NAMALWA (cell line): ENCODE measurements around the gene INPP4A.

Experiments
- DNase-seq: peaks from one replicate; pipeline ENCODE4 v3.0.0-alpha.2; 2015; ENCODE audit warnings: low spot score

INPP4A gene

DNA sequence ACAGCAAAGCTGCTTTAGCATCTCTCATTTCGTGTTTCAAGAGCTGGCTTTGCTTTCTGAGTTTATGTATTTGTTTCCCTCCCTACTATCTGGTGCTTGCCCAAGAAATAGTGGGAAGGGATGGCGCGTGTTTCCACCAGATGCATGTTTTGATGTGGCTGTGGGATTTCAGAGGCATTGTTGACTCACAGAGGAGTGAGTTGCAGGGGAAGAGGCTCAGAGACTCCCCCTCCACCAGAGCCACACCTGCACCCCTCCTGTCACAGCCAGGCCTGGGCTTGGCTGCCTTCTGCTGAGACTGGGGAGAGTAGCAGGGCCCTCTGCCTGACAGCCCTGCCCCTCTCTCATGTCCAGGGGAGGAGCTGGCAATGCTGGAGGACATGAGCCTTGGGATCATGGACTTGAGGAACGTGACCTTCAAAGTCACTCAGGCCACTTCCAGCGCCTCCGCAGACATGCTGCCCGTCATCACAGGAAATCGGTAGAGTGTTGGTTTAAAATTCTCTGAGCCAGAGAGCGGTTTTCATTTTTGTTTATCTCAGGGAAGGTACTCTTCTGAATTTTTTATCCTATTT lies 120.7 kb downstream of the INPP4A start:
- no peak for DNase-seq

DNA sequence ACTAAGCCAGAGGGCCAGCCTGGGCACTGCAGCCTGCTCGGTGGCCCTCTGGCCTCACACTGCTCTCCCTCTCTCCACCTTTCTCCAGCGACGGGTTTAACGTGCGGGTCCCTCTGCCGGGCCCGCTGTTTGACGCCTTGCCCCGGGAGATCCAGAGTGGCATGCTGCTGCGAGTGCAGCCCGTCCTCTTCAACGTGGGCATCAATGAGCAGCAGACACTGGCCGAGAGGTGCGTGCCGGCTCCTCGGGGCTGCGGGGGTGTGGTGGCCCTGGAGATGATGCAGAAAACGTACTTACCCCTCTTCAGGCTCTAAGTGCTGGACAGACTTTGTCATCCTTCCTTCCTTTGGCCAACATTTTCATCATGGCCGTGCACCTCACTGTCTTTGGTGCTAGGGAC lies 121.3 kb downstream of the INPP4A start:
- no peak for DNase-seq

DNA sequence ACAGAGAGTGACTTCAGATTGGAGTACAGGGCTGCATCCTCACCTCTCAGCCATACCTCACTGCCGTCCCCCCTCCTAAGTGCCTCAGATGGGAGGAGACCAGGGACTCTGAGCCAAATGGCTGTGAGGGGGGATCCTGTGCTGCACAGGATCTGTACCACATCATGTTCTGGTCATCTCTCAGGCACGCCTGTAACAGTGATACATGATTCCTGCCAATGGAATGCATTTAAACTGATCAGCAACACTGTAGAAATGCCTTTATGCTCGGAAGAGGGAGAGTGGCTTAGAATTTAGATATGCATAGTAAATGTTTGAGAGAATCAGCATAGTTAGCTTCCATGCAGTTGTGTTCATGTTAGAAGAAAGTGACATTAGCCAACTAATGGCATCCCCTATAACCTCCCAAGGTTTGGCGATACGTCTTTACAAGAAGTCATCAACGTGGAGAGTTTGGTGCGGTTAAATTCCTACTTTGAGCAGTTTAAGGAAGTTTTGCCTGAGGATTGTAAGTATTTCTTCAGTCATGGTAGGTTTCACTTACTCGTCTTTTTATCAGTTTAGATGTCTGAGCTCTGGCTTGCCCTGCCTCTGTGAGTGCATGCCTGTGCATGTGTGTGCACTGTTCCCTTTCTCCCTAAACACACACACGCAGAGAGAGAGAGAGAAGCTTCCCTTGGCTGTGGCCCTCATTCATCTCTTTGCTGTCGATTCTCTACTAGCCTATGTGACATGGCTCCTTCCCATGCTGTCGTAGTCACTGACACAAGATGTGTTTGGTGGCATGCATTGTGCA lies 123.7 kb downstream of the INPP4A start:
- no peak for DNase-seq

DNA sequence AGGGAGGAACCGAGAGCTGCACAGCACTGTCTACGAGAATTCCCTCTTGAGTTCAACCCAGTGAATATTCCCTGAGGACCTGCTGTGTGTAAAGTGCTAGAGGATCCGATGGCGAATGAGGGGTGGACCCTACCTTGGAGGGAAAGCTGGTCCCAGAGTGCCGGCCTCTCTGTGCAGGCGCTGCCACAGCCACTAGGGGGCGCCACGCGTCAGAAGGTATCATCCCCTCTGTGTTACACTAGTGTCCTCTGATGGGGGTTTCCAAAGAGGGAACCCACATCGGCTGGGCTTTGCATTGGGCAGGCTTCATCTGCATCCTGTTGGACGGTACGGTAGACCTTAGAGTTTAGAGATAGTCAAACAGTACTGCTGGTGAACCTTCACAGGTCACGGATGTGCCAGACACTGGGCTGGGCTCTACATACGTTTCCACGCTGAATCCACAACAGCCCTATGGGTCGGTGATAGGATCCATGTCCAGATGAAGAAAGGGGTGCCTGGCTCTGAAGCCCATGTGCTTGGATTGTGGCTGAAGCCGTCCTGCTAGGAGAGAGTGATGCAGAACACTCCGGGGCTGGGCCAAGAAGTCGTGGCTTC lies 124.6 kb downstream of the INPP4A start:
- peak; percentile 59 for DNase-seq

DNA sequence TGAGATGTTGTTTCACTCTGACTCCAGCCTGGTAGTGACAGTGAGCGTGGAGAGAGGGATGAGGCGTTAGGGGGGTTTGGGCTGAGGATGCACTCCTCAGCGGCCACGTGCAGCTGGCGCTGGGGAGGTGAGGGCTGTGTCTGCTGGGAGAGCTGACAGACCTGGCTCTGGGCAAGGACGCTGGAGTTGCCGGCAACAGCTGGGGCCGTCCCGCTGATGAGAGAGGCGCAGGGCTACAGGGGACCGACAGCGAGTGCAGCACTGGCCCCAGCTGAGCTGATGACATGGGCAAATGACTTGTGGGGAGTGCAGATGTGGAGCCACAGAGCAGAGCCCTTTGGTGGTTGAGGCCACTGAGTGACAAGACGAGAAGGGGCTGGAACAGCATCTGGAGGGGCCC lies 125.3 kb downstream of the INPP4A start:
- DNase-seq: no peak

DNA sequence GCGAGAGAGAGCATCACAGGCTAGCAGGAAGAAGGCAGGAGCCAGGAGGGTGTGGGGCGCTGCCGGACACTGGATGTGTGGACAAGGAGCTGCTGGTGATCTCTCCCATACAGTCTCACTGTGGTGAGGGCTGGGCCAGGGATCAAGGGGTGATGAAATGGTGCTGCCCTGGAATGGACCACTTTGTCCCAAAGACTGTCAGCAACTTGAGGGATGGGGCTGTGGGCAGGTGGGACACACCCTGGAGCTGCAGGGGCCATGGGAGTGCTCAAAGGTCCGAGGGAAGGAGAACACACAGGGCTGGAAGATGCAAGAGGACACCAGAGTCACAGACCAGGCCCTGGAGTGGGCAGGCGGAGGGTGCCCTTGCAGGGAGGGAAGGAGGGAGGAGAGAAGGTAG lies 125.7 kb downstream of the INPP4A start:
- no peak for DNase-seq

DNA sequence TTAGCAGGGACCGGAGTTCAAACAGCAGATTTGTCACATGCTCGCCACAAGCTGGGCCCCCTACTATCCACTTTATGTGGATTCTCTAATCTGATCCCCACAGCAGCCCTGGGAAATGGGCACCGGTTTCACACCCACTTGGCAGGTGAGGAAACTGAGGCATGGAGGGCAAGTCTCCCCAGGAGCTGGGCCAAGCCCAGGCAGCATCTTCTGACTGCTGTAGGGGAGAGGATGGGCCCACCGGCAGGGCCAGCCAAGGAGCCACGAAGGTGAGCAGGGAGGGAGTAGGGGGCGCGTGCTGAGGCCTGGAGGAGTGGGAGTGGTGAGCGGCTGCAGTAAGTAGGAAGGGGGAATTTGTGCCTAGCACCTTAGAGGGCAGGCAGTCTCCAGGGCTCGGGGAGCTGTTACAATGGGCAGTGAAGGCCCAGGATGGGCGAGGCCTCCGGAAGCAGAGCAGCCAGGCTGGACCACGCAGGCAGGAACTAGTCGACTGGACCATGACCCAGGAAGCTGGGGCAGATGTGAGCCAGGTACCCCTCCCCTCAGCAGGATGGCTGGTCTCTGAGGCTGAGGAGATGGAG lies 126.6 kb downstream of the INPP4A start:
- DNase-seq: no peak

DNA sequence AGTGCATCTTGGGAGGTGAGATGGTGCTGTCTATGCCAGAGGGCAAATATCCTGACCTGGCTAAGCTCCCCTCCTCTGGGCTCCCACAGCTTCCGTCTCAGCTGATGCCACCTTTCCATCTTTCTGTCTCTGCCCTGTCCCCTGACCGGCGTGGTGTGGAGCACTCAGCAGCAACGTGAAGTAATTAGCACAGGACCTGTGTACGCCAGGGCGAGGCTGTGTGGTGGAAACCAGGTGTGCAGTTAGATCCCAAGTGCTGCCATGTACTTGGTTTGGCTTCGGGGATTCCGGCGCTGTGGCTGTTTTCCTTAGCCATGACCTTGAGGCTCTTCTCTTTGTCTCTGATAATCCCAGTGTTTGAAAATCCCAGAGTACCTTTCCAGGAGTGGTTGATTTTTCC lies 127.1 kb downstream of the INPP4A start:
- DNase-seq: no peak

DNA sequence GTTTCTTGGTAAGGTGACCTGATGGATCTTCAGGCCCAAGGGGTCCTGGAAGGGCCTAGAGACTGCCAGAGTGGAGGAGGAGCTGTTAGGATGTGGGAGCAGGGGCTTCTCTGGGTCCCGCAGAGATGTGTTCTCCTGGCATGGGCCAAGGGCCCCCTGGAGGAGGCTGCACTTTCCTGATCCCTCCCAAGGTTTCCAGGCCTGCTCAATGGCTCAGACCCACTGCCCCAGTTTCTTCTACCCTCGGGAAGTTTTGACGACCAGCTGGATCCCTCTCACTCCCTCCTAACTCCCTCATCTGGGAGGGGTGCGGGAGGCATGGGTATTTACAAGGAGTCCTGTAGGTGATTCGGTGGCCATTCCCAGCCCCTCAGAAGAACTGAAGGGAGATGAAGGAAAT lies 127.6 kb downstream of the INPP4A start:
- no peak for DNase-seq

DNA sequence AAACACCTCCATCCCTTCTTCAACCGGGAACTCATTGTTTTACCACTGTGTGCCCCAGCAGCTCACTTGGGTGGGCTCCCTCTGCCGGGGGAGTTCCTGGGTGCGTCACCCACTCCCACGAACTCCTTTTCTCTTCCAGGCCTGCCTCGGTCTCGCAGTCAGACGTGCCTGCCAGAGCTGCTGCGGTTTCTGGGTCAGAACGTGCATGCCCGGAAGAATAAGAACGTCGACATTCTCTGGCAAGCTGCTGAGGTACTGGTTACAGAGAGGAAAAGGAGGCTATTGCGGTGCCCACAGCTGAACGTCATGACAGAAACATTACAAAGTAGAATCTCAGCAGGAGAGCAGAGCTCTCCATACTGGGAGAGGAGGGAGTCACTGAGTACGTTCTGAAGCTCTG lies 128.0 kb downstream of the INPP4A start:
- DNase-seq: no peak

DNA sequence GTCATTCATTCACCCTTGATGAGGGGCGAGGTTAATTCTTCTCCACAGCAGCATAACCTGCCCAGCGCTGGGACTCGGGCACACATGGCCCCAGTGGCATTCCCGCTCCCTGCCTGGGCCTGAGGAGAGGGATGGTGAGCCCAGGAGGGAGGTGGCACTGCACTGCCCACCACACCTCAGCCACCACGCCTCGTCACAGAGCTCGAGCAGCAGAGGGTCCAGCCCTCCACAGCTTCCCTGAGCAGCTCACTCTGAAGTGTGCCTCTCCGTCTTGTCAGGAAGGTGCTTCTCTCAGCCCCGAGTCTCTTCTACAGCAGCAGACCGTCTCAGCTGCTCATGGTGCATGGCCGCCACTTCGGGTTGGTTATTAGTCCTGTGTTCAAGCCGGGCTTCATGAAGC lies 128.8 kb downstream of the INPP4A start:
- no peak for DNase-seq

DNA sequence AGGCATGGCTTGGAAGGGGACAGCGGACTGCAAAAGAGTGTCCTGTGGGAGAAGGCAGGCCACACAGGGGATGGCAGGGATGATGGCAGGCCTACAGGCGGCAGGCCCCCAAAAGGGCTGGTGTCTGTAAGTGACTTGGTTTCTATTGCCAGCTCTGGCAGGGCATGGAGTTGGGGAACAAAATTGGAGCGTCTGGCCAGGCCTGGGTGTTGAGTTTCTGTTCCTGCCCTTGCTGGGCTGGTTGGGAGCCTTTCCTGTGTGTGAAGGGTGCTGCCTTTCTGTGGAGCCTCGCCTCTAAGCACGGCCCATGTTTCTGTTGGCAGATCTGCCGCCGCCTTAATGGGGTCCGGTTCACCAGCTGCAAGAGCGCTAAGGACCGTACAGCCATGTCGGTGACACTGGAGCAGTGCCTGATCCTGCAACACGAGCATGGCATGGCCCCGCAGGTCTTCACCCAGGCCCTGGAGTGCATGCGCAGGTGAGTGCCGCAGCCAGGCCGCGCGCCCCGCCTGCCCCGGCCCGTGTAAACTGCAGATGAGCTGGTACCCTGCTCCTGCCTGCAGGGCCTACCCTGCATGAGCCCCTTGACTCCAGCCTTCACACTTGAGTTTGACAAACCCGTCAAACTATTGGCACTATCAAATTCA lies 132.1 kb downstream of the INPP4A start:
- no peak for DNase-seq

DNA sequence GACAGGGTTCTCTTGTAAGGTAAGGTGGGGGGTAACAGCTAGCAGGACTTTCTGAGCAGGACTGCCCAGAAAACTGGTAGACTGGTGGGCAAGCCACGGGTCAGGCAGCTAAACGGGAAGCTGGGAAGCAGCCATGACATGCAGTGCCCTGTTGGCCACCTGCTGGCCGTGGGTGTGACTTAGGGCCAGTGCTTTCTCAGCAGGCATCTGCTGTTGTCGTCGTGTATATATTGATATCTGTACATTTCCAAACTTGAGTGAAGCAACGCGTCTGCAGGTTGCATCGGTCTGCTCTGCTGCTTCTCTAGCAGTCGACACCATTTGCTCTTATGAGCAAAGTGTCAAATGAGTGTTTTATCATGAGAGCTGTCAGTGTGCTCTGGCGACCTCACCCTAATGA lies 132.7 kb downstream of the INPP4A start:
- no peak for DNase-seq

DNA sequence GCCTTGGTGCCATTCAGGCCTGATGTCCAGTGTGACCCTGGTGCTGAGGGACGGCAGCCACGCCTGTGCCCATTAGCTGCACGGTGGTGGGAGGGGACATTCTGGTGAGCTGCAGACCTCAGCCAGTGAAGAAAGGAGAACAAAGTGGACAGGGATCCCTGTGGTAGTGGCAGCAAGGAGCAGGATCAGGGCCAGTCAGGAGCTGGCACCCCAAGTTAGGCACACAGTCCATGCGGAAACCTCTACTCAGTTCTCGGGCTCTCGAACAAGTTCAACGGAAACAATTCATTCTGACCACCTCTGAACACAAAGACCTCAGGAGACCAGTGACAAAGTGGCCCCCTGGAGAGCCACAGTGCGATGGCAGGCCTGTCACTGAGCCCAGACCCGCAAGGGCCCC lies 133.6 kb downstream of the INPP4A start:
- DNase-seq: no peak

DNA sequence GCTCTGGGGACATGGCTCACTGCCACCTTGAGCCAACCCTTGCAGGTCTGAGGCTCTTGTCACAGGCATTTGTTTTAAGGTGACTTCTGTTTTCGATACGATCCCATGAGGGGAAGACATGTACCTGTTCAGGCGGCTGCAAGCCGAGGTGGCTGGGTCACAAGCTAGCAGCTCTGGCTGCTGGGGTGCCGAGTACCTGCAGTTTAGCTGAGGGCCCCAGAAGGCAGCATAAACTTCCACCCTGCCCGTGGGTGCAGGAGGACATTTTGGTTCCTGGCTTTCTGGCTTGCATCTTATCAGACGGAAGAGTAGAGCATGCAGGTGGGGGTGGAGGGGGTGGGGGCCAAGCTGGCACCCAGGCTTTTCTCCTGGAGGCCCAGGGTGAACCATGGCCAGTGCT lies 135.3 kb downstream of the INPP4A start:
- DNase-seq: no peak

DNA sequence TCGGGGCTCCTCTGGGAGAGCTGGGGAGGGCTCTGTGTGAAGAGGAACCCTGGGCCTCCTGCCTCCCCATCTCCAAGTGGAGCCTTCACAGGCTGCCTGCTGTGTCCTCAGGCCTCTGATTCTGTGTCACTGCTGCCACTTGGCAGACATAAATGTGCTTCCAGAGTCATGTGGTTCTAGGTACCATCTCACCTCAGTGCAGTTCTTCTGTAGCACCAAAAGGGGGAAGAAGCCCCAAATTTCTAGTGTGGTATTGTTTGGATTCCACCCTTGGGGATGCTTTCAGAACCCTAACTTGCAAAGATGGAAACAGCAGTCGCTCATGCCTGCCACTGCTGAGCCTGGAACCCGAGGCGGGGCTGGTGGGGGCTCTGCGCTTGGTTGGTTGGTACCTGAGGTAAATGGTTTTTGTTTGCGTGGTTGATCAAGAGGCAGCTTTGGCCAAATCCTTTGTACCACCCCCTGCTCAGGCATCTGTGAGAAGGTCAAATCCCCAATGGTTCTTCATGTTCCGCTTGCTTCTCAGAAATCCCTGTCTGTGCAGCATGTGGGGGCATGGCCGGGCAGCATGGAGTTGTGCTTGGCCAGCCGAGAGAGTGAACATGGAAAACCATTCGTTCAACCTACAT lies 136.1 kb downstream of the INPP4A start:
- peak; percentile 16 for DNase-seq

DNA sequence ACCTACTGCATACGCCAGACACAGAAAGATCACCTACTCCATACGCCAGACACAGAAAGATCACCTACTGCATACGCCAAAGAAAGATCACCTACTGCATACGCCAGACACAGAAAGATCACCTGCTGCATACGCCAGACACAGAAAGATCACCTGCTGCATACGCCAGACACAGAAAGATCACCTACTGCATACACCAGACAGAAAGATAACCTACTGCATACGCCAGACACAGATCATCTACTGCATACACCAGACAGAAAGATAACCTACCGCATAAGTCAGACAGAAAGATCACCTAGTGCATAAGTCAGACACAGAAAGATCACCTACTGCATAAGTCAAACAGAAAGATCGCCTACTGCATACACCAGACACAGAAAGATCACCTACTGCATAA lies 137.9 kb downstream of the INPP4A start:
- DNase-seq: no peak

DNA sequence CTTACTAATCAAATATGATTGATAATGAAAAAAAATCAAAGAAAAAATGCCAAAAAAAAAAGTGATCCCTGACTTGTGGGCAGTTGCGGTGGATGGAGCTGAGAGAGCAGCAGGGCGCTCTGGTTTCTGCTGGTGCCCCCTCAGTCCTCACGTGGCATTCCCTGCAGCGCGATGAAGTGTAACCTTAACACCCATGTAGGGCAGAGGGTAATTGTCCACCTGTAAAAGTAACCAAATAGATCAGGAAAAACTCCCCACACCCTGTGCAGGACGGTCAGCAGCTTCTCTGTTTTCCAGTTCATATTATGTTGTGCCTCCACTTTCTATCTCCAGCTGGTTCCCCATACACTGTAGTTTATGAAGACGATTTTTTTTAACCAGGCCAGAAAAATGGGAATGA lies 138.6 kb downstream of the INPP4A start:
- DNase-seq: no peak

DNA sequence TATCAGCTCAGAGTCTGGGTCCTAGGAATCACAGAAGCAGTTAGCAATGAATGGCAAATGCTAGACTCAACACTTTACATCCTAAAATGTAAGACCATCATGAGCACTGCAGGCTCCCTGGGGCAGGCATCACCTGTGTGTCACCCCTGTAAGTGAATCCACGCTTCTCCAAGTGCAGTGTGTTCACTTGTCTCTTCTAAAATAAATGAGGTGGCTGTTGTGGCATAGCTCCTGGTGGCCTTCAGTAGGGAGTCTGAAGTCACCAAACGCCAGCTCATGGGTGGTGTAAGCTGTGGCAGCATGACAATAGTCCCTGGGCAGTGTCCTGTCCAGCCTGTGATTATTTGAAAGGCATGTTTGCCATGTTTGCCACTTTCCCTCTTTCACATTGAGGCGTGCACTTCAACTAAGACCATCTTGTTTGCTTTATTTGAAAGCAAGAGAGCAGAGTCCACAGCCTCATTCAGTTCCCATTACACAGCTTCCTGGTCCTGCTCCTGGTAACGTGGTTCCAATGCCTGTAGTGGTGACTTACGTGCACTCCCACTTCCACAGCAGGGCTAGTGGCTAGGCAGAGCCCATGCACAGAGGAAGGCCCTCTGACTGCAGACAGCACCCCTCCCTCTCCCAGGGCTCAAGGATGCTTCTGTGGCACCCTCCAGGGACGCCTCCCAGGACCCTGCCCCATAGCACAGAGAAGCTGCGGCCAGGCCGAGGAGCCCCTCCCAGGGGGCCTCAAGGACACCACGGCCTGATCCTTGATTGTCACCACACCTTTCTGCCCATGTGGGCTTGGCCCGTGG lies 139.4 kb downstream of the INPP4A start:
- no peak for DNase-seq

DNA sequence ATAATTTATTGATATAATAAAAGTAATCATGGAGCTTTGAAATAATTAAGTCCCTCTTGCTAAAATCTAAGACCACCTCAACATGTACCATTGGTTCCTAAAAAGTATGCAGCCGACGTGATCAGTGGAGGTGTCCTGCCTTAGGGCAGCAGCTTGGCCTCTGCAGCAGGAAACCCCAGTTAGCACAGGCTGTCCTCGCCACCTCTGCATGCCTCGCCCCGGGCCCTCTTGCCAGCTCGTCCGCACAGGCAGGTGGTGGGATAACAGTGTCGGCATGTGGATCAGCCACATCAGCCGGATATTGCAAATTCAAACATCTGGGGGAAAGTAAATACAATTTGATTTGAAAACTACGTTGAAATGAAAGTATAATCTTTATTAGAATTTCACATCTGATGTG lies 140.7 kb downstream of the INPP4A start:
- DNase-seq: no peak

DNA sequence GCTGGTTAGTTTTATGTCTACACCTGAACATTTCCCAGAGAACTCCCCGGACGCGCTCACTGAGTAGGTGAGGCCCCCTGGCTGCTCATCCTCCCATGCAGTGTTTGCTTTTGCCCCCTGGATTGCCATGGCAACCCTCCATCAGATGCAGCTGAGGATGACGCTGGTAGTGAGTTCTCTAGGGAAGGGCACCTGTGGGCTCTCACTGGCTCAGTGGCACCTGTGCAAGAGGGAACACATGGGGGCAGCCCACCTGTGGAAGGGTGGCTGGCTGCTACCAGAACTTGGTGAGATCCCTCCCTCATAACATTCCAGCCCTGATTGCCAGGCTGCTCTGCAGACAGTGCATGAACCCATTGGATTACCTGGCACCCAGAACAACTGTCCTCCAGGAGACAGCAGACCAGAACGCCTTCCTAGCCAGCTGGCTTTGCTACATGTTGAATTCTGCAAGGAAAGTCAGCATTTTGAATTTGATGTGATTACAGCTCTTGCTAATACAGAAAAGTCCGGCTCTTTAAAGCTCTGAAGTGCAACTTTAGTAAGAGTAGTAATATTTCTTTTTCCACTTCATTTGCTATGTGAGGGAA lies 142.0 kb downstream of the INPP4A start:
- peak; percentile 14 for DNase-seq
